ENCODE measurements around the gene SLC15A2.

- TF ChIP-seq, protein P1, sequence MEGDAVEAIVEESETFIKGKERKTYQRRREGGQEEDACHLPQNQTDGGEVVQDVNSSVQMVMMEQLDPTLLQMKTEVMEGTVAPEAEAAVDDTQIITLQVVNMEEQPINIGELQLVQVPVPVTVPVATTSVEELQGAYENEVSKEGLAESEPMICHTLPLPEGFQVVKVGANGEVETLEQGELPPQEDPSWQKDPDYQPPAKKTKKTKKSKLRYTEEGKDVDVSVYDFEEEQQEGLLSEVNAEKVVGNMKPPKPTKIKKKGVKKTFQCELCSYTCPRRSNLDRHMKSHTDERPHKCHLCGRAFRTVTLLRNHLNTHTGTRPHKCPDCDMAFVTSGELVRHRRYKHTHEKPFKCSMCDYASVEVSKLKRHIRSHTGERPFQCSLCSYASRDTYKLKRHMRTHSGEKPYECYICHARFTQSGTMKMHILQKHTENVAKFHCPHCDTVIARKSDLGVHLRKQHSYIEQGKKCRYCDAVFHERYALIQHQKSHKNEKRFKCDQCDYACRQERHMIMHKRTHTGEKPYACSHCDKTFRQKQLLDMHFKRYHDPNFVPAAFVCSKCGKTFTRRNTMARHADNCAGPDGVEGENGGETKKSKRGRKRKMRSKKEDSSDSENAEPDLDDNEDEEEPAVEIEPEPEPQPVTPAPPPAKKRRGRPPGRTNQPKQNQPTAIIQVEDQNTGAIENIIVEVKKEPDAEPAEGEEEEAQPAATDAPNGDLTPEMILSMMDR (IDR thresholded peaks at IDR 0.05), result no peak
- no peak for TF ChIP-seq POLR2AphosphoS5 (IDR thresholded peaks at IDR 0.05; ENCODE audit: insufficient read depth in 1 of 2, low read depth in 1 of 2)
- TF ChIP-seq POLR2A (IDR thresholded peaks at IDR 0.05), result no peak
These were observed 69.4 kb downstream of the SLC15A2 start for GRCh38 chr3:121963608-121964007.

Measured in vagina (tissue), 2 donors.